Activated CD4-positive, alpha-beta T cell treated with anti-CD3 and anti-CD28 coated beads, Interleukin-2, amount 50 U/mL, for 1 hour (primary cell): ENCODE results near the gene RPLP1.
A peak's percentile ranks its signal among the peaks of the same experiment; 100 is the strongest.

Experiments used
- DNase-seq: peaks from one replicate; pipeline ENCODE4 v3.0.0-alpha.2; 2020

RPLP1 gene

GRCh38 chr15:69472046-69472445 lies 19.4 kb downstream of the RPLP1 start:
- DNase-seq = no peak

GRCh38 chr15:69472562-69472961 lies 19.9 kb downstream of the RPLP1 start:
- no peak for DNase-seq

GRCh38 chr15:69474291-69474690 lies 21.7 kb downstream of the RPLP1 start:
- no peak for DNase-seq

- DNase-seq = no peak
Observed at GRCh38 chr15:69474846-69475455, 22.3 kb downstream of the RPLP1 start.

GRCh38 chr15:69475769-69476358 lies 23.2 kb downstream of the RPLP1 start:
- peak; percentile 76 for DNase-seq

- DNase-seq = no peak
Observed at GRCh38 chr15:69476704-69477473, 24.3 kb downstream of the RPLP1 start.

GRCh38 chr15:69478259-69478781 lies 25.7 kb downstream of the RPLP1 start:
- DNase-seq = peak; percentile 45

- DNase-seq = no peak
Observed at GRCh38 chr15:69479081-69479480, 26.5 kb downstream of the RPLP1 start.

GRCh38 chr15:69479971-69480370 lies 27.4 kb downstream of the RPLP1 start:
- DNase-seq = no peak

- no peak for DNase-seq
Observed at GRCh38 chr15:69480932-69481331, 28.3 kb downstream of the RPLP1 start.

GRCh38 chr15:69482686-69483256 lies 30.2 kb downstream of the RPLP1 start:
- no peak for DNase-seq

GRCh38 chr15:69484837-69485236 lies 32.2 kb downstream of the RPLP1 start:
- DNase-seq = no peak

GRCh38 chr15:69486481-69487110 lies 34.0 kb downstream of the RPLP1 start:
- no peak for DNase-seq

GRCh38 chr15:69489073-69489571 lies 36.5 kb downstream of the RPLP1 start:
- no peak for DNase-seq

GRCh38 chr15:69490356-69491037 lies 37.9 kb downstream of the RPLP1 start:
- no peak for DNase-seq

- no peak for DNase-seq
Observed at GRCh38 chr15:69491038-69491505, 38.5 kb downstream of the RPLP1 start.

- DNase-seq = no peak
Observed at GRCh38 chr15:69493406-69493805, 40.8 kb downstream of the RPLP1 start.

- no peak for DNase-seq
Observed at GRCh38 chr15:69496001-69496400, 43.4 kb downstream of the RPLP1 start.

- DNase-seq = no peak
Observed at GRCh38 chr15:69497076-69497475, 44.5 kb downstream of the RPLP1 start.

- DNase-seq = no peak
Observed at GRCh38 chr15:69497667-69498066, 45.0 kb downstream of the RPLP1 start.

- DNase-seq = no peak
Observed at GRCh38 chr15:69498282-69498681, 45.7 kb downstream of the RPLP1 start.

GRCh38 chr15:69498987-69499386 lies 46.4 kb downstream of the RPLP1 start:
- no peak for DNase-seq
